Activated T-helper 1 cell treated with anti-CD3 and anti-CD28 coated beads, Interleukin-12 subunit alpha, Interleukin-12 subunit beta, Interleukin-2, Interleukin-4 antibody, amounts not matched to agents 30 ng/mL and 10 ng/mL and 1 ng/mL, durations not matched to agents 14 hours and 24 hours and 36 hours (primary cell): ENCODE measurements around the gene SCAANT1. TPM values are rescaled to one million over a fixed set of nuclear protein-coding genes. Genes with fewer than 3 reads are reported as not detected.

ENCODE experiments used
- DNase-seq: peaks from one replicate; pipeline ENCODE4 v3.0.0; 2021; ENCODE audit warnings: low spot score
- H3K27ac Mint-ChIP-seq: one replicate; pipeline ENCODE4 v1.8.0; 2021; ENCODE audit warnings: mild to moderate bottlenecking, mixed read lengths
- H3K27me3 Mint-ChIP-seq: one replicate; pipeline ENCODE4 v1.8.0; 2022; ENCODE audit warnings: mild to moderate bottlenecking, moderate library complexity, mixed read lengths; ENCODE audit not compliant: insufficient read depth
- H3K36me3 Mint-ChIP-seq: one replicate; pipeline ENCODE4 v1.8.0; 2021; ENCODE audit warnings: low read depth, mixed read lengths
- H3K4me1 Mint-ChIP-seq: one replicate; pipeline ENCODE4 v1.8.0; 2021; ENCODE audit warnings: low read depth, mixed read lengths
- H3K4me3 Mint-ChIP-seq: one replicate; pipeline ENCODE4 v1.8.0; 2021; ENCODE audit warnings: mild to moderate bottlenecking, moderate library complexity, mixed read lengths
- H3K9me3 Mint-ChIP-seq: one replicate; pipeline ENCODE4 v1.8.0; 2021; ENCODE audit warnings: mixed read lengths
- intact Hi-C: fragments of 100-400 bp; cut with micrococcal nuclease; formaldehyde crosslinking; loops from one replicate; pipeline ENCODE4 v1.15.1; 2024
- total RNA-seq: library from RNA; stranded (reverse); gene quantifications from 2 replicates; pipeline ENCODE4 v1.2.3, GENCODE V29; 2022

The SCAANT1 gene
- total RNA-seq, 1 donor from 2014 or later, result not detected

DNA sequence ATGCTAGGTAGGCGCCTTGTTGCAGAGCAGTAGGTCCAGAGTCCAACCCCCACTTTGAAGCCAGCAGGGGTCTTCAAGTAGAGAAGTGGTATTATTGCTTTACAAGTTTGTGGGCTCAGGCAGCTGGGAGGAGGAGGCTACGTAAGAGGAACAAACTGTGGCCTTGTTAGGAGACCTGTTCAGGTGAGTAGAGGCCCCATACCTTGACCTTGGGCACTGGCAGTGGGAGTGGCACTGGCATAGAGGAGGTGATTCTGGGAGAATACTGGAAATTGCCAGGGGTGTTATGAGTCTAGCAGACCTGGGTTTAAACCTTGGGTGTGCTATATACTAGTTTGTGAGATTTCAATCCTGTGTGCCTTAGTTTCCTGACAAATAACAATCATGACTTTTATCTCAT lies 34.6 kb upstream of the SCAANT1 start:
- Mint-ChIP-seq H3K36me3 (peaks cover 21% of the 10 kb centered on the region), H3K9me3 (no peaks in the 10 kb centered on the region), H3K27ac (no peak overlapping the region), H3K27me3 (no peaks in the 10 kb centered on the region), H3K4me1 (peaks cover 76% of the 10 kb centered on the region), H3K4me3 (no peak overlapping the region)
- intact Hi-C loops, result no loop called here
- no peak for DNase-seq

DNA sequence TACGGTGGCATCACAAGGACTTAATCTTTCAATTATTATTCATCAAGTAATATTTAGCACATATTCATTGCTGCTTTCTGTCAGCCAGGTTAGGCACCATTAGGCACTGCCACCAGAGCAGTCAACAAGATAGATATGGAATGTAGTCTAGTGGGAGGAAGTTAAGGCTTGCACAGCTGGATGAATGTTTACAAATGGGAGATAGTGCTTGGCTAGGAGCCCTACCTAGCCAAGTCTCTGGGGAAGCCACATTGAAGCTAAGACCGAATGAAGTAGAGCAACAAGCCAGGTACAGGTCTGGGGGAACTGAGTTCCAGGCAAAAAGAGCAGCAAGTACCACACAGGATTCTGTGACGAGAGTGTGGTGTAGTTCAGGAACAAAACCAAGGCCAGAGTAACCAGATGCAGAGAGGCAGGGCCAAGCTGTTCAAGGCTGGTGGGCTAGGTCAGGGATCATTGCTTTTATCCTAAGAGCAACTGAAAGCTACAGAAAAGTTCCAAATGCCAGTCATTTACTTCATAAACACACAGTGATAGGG lies 33.4 kb upstream of the SCAANT1 start:
- DNase-seq, result no peak
- intact Hi-C loops, result no loop called here
- no peak overlapping the region for H3K4me3 Mint-ChIP-seq
- H3K4me1 Mint-ChIP-seq, result peaks cover 67% of the 10 kb centered on the region
- H3K36me3 Mint-ChIP-seq, result peaks cover 18% of the 10 kb centered on the region
- H3K27ac Mint-ChIP-seq, result peak overlapping the region; percentile 0
- H3K27me3 Mint-ChIP-seq, result no peaks in the 10 kb centered on the region
- H3K9me3 Mint-ChIP-seq, result no peaks in the 10 kb centered on the region

- peaks cover 21% of the 10 kb centered on the region for H3K36me3 Mint-ChIP-seq
- H3K27ac Mint-ChIP-seq, result peak overlapping the region; percentile 57
- H3K27me3 Mint-ChIP-seq, result no peaks in the 10 kb centered on the region
- no peak for DNase-seq
- H3K9me3 Mint-ChIP-seq, result no peaks in the 10 kb centered on the region
- H3K4me1 Mint-ChIP-seq, result peaks cover 70% of the 10 kb centered on the region
- H3K4me3 Mint-ChIP-seq, result no peak overlapping the region
- intact Hi-C loops, result no loop called here
These were observed 31.5 kb upstream of the SCAANT1 start for GRCh38 chr3:63943678-63944077.

GRCh38 chr3:63942528-63942927 lies 30.3 kb upstream of the SCAANT1 start:
- Mint-ChIP-seq H3K36me3 (peaks cover 21% of the 10 kb centered on the region), H3K27me3 (no peaks in the 10 kb centered on the region), H3K4me3 (no peak overlapping the region), H3K9me3 (no peaks in the 10 kb centered on the region), H3K4me1 (peaks cover 72% of the 10 kb centered on the region), H3K27ac (no peak overlapping the region)
- intact Hi-C loops, result no loop called here
- no peak for DNase-seq

GRCh38 chr3:63940389-63940757 lies 28.2 kb upstream of the SCAANT1 start:
- no peaks in the 10 kb centered on the region for H3K9me3 Mint-ChIP-seq

GRCh38 chr3:63937661-63938651 lies 25.8 kb upstream of the SCAANT1 start:
- no peak overlapping the region for H3K27ac Mint-ChIP-seq

More at GRCh38 chr3:63940389-63940757, 28.2 kb upstream of the SCAANT1 start:
- no peaks in the 10 kb centered on the region for H3K27me3 Mint-ChIP-seq
- peaks cover 72% of the 10 kb centered on the region for H3K4me1 Mint-ChIP-seq
- H3K36me3 Mint-ChIP-seq, result peaks cover 24% of the 10 kb centered on the region
- no peak for DNase-seq
- intact Hi-C loops, result no loop called here
- no peak overlapping the region for H3K4me3 Mint-ChIP-seq
- no peak overlapping the region for H3K27ac Mint-ChIP-seq

DNA sequence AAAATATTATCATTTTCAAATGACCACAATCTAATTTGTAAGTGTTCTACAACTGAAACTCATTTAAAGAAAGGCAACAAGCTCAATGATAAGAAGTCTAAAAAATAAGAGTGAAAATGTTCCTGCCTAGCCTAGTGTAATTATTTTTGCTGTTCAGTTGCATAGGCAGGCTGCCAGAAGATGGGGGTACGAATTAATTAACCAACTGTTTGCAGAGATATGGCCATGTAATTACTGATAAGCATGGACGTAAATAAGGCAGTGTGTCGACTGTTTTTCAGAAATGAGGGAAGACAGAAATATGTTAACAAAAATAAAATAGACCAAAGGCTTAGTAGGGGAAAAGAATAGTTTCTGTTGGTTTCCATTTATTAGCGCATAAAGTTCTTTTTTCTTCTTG lies 24.7 kb upstream of the SCAANT1 start:
- Mint-ChIP-seq H3K36me3 (peaks cover 16% of the 10 kb centered on the region), H3K27me3 (no peaks in the 10 kb centered on the region), H3K27ac (no peak overlapping the region), H3K9me3 (no peaks in the 10 kb centered on the region), H3K4me1 (peaks cover 78% of the 10 kb centered on the region), H3K4me3 (no peak overlapping the region)
- intact Hi-C loops, result no loop called here
- DNase-seq, result no peak

More at GRCh38 chr3:63937661-63938651, 25.8 kb upstream of the SCAANT1 start:
- no peaks in the 10 kb centered on the region for H3K9me3 Mint-ChIP-seq
- no peak for DNase-seq
- H3K4me3 Mint-ChIP-seq, result no peak overlapping the region
- no peaks in the 10 kb centered on the region for H3K27me3 Mint-ChIP-seq
- intact Hi-C loops, result no loop called here
- peaks cover 78% of the 10 kb centered on the region for H3K4me1 Mint-ChIP-seq
- peaks cover 19% of the 10 kb centered on the region for H3K36me3 Mint-ChIP-seq

DNA sequence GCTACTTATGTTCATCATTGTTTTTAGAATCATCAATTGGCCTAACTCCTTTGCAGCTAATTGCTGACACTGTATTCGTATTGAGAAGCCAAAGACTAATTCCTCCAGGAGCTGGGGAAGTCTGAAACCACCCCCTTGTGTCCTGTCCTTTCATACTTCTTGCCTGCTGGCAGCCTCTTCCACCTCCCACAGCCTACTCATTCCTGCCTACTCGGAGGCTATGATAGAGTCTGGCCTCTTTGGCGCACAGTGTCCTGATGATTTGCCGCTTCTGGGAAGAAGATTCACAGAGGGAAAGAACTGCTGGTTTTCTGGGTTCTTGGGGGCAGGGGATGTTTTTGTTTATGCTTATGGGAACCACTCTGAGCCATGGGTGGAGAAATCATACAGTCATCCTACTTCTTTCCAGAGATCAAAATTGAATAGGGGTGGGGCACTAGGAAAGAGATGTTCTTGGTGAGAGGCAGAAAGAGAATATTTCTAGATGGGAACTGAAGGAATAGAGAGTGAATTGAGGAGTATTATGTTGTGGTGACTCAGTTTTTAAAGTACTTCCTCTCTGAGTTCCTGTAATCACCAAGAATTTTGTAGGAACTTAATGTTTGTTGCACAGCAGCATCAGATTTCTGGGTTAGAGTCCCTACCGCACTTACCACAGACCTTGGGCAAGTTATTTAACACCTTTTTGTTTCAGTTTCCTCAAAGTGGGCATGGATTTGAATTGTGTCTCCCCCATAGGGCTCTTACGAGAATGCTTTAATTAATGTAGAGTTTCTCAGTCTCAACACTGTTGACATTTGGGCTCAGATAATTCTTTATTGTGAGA lies 22.1 kb upstream of the SCAANT1 start:
- intact Hi-C loops, result loop anchor here (2.0 kb wide), 1 partner anchor 23 kb away; no protein-coding TSS in a partner anchor
- H3K36me3 Mint-ChIP-seq, result peaks cover 17% of the 10 kb centered on the region
- DNase-seq, result peak; percentile 9
- no peaks in the 10 kb centered on the region for H3K27me3 Mint-ChIP-seq
- H3K27ac Mint-ChIP-seq, result peak overlapping the region; percentile 82
- H3K4me1 Mint-ChIP-seq, result peaks cover 71% of the 10 kb centered on the region
- H3K4me3 Mint-ChIP-seq, result peak overlapping the region; percentile 49
- no peaks in the 10 kb centered on the region for H3K9me3 Mint-ChIP-seq

DNA sequence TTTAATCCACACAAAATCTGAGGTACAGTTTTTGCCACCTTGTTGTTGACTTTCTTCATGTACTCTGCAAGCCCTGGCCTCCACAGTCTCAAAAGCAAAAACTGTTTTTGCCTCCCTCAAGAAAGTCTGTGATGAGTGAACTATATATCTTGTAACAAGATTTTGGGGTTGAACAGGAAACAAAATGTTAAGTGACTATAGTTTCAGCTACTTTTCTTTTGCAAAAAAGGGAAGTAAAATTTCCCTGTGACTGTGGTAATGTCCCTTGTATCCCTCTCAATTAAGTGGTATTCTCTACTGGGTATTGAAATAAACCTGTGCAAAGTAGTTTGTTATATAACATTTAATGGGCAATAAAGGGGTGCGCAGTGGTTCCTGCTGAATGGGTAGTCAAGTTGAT lies 21.3 kb upstream of the SCAANT1 start:
- H3K9me3 Mint-ChIP-seq, result no peaks in the 10 kb centered on the region
- no peaks in the 10 kb centered on the region for H3K27me3 Mint-ChIP-seq
- H3K27ac Mint-ChIP-seq, result peak overlapping the region; percentile 82
- DNase-seq, result no peak
- peaks cover 17% of the 10 kb centered on the region for H3K36me3 Mint-ChIP-seq
- peak overlapping the region; percentile 58 for H3K4me3 Mint-ChIP-seq
- intact Hi-C loops, result no loop called here
- H3K4me1 Mint-ChIP-seq, result peaks cover 66% of the 10 kb centered on the region

DNA sequence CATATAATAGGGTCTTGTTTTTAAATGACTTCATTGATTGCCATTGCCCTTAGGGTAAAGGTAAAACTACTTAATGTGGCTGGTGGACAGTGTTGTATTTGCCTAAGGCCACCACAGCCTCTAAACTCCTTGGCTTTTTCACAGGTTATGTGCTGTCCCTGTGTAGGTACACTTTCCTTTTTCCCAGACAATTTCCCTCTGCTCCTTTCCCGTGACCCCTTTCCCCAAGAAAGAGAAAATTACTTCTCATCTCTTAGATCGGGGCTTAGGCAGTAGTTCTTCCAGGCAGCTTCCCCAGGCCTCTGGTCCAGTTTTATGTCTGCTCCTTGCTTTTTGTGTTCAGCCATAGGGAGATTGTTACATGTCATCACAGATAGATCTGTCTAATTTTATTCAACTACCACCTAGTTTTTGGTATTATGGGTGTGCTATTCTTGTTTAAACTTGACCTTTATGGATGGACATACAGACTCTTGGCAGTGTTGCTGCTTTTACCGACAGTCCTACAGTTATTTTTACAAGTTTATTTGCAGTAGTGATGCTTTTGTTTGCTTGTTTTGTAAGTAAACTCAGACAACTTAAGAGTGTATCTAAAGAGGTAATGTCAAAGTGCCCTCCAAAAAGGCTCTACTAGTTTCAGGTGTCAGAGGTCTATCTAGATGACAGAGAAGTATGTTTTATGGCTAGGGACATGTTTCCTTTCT lies 20.5 kb upstream of the SCAANT1 start:
- intact Hi-C loops, result no loop called here
- peaks cover 15% of the 10 kb centered on the region for H3K36me3 Mint-ChIP-seq
- H3K27ac Mint-ChIP-seq, result peak overlapping the region; percentile 82
- peaks cover 58% of the 10 kb centered on the region for H3K4me1 Mint-ChIP-seq
- no peak overlapping the region for H3K4me3 Mint-ChIP-seq
- H3K9me3 Mint-ChIP-seq, result no peaks in the 10 kb centered on the region
- no peaks in the 10 kb centered on the region for H3K27me3 Mint-ChIP-seq
- no peak for DNase-seq

DNA sequence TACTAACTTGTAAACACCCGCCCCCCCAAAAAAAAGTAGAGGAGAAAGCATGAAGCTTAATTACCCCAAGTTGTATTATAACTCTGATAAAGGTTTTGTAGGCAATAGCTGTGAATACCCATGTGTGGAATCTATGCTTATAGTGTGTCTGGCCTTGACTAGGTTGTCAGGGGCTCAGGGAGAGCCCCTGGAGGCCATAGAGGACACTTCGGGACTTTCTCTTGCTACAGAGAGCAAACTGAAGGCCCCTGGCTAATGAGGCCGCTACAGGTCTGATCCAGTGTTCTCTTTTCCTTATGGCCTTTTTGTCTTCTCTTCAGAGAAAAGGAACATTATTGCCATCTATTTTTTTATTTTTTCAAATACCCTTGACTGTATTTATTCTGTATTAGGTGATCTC lies 19.1 kb upstream of the SCAANT1 start:
- intact Hi-C loops, result no loop called here
- DNase-seq, result no peak
- Mint-ChIP-seq H3K9me3 (no peaks in the 10 kb centered on the region), H3K27me3 (no peaks in the 10 kb centered on the region), H3K4me3 (no peak overlapping the region), H3K4me1 (peaks cover 49% of the 10 kb centered on the region), H3K36me3 (peaks cover 21% of the 10 kb centered on the region), H3K27ac (no peak overlapping the region)
